H9 (cell line): Measurements from ENCODE around the gene SLC25A42. TPM values are rescaled to one million over a fixed set of nuclear protein-coding genes. Genes with fewer than 3 reads are reported as not detected.

Source experiments
- DNase-seq: peaks from one replicate; pipeline ENCODE4 v3.0.0-alpha.2; 2017
- H2AFZ ChIP-seq: one replicate; pipeline ENCODE4 v1.6.1; 2013; ENCODE audit warnings: mild to moderate bottlenecking, low read length, control low read depth, moderate library complexity
- H2AK5ac ChIP-seq: 2 replicates; pipeline ENCODE4 v1.6.1; 2013; ENCODE audit warnings: low read length, control low read depth, mixed read lengths; ENCODE audit not compliant: insufficient read length
- H2BK120ac ChIP-seq: one replicate; pipeline ENCODE4 v1.6.1; 2013; ENCODE audit warnings: low read depth, mild to moderate bottlenecking, low read length, control low read depth, inconsistent platforms; ENCODE audit not compliant: poor library complexity, severe bottlenecking
- H2BK12ac ChIP-seq: 2 replicates; pipeline ENCODE4 v1.6.1; 2013; ENCODE audit warnings: low read length, control low read depth, mixed read lengths, low read depth; ENCODE audit not compliant: insufficient read length
- H2BK15ac ChIP-seq: 2 replicates; pipeline ENCODE4 v1.6.1; 2013; ENCODE audit warnings: low read depth, low read length, control low read depth
- H2BK20ac ChIP-seq: one replicate; pipeline ENCODE4 v1.6.1; 2013; ENCODE audit warnings: low read depth, mild to moderate bottlenecking, low read length, control low read depth, inconsistent platforms; ENCODE audit not compliant: poor library complexity, severe bottlenecking
- H2BK5ac ChIP-seq: 2 replicates; pipeline ENCODE4 v1.6.1; 2013; ENCODE audit warnings: low read length, control low read depth, mixed read lengths; ENCODE audit not compliant: insufficient read length
- H3K14ac ChIP-seq: 2 replicates; pipeline ENCODE4 v1.6.1; 2013; ENCODE audit warnings: low read length, control low read depth; ENCODE audit not compliant: insufficient read depth
- H3K18ac ChIP-seq: 2 replicates; pipeline ENCODE4 v1.6.1; 2013; ENCODE audit warnings: low read depth, mild to moderate bottlenecking, mixed read lengths, low read length, control low read depth; ENCODE audit not compliant: insufficient read length
- H3K23ac ChIP-seq: 2 replicates; pipeline ENCODE4 v1.6.1; 2013; ENCODE audit warnings: low read length, control low read depth, mixed read lengths, low read depth; ENCODE audit not compliant: insufficient read length
- H3K23me2 ChIP-seq: 2 replicates; pipeline ENCODE4 v1.6.1; 2013; ENCODE audit warnings: low read depth, mild to moderate bottlenecking, mixed read lengths, low read length, control low read depth; ENCODE audit not compliant: insufficient read length, poor library complexity, severe bottlenecking
- H3K27ac ChIP-seq: 2 replicates; pipeline ENCODE4 v1.5.1; 2013; ENCODE audit warnings: low read length, control low read depth, mixed read lengths, low read depth; ENCODE audit not compliant: insufficient read length
- H3K27me3 ChIP-seq: 2 replicates; pipeline ENCODE4 v1.6.1; 2013; ENCODE audit warnings: low read length, control low read depth, inconsistent platforms; ENCODE audit not compliant: insufficient read depth
- H3K4ac ChIP-seq: 2 replicates; pipeline ENCODE4 v1.6.1; 2013; ENCODE audit warnings: low read depth, mild to moderate bottlenecking, control low read depth, inconsistent platforms, low read length, moderate library complexity
- H3K4me1 ChIP-seq: 2 replicates; pipeline ENCODE4 v1.6.1; 2013; ENCODE audit warnings: low read length, control low read depth, inconsistent platforms; ENCODE audit not compliant: insufficient read depth
- H3K4me2 ChIP-seq: 2 replicates; pipeline ENCODE4 v1.6.1; 2013; ENCODE audit warnings: low read length, control low read depth, mixed read lengths; ENCODE audit not compliant: insufficient read length, insufficient read depth
- H3K56ac ChIP-seq: 2 replicates; pipeline ENCODE4 v1.6.1; 2013; ENCODE audit warnings: low read depth, mild to moderate bottlenecking, mixed read lengths, low read length, control low read depth; ENCODE audit not compliant: insufficient read length
- H3K79me1 ChIP-seq: 2 replicates; pipeline ENCODE4 v1.6.1; 2013; ENCODE audit warnings: low read depth, mild to moderate bottlenecking, moderate library complexity, low read length, control low read depth, inconsistent platforms; ENCODE audit not compliant: insufficient read depth, poor library complexity, severe bottlenecking
- H3K79me2 ChIP-seq: 2 replicates; pipeline ENCODE4 v1.6.1; 2013; ENCODE audit warnings: low read length, control low read depth, inconsistent platforms; ENCODE audit not compliant: insufficient read depth
- H3K9ac ChIP-seq: 2 replicates; pipeline ENCODE4 v1.6.1; 2013; ENCODE audit warnings: low read length, control low read depth, mixed read lengths; ENCODE audit not compliant: insufficient read length; ENCODE audit errors: extremely low read depth
- H3K9me3 ChIP-seq: one replicate; pipeline ENCODE4 v1.6.1; 2013; ENCODE audit warnings: low read depth, low read length, inconsistent platforms; ENCODE audit not compliant: control insufficient read depth
- H3T11ph ChIP-seq: one replicate; pipeline ENCODE4 v1.6.1; 2013; ENCODE audit warnings: mild to moderate bottlenecking, low read length, control low read depth, inconsistent platforms
- H4K20me1 ChIP-seq: one replicate; pipeline ENCODE4 v1.6.1; 2013; ENCODE audit not compliant: control insufficient read depth, insufficient read length, insufficient read depth
- H4K5ac ChIP-seq: 2 replicates; pipeline ENCODE4 v1.6.1; 2013; ENCODE audit warnings: low read depth, mild to moderate bottlenecking, mixed read lengths, low read length, control low read depth; ENCODE audit not compliant: insufficient read length
- H4K8ac ChIP-seq: replicated peaks from 2 replicates; pipeline ENCODE4 v1.6.1; 2013; ENCODE audit warnings: low read length, control low read depth, mixed read lengths, low read depth; ENCODE audit not compliant: insufficient read length
- H4K91ac ChIP-seq: 2 replicates; pipeline ENCODE4 v1.6.1; 2013; ENCODE audit warnings: low read depth, mild to moderate bottlenecking, moderate library complexity, mixed read lengths, low read length, control low read depth; ENCODE audit not compliant: insufficient read length
- H3K27ac Mint-ChIP-seq, 3 experiments: 2 replicates in 2 of 3; 3 replicates in 1 of 3; pipeline ENCODE4 v1.8.0; 2020 to 2021; ENCODE audit warnings: mixed read lengths in 3 of 3, mild to moderate bottlenecking in 1 of 3, moderate library complexity in 1 of 3
- H3K27me3 Mint-ChIP-seq: 2 replicates; pipeline ENCODE4 v1.8.0; 2021; ENCODE audit warnings: low read depth, mild to moderate bottlenecking, moderate library complexity, mixed read lengths
- H3K36me3 Mint-ChIP-seq, 3 experiments: 2 replicates in 2 of 3; 3 replicates in 1 of 3; pipeline ENCODE4 v1.8.0; 2020 to 2021; ENCODE audit warnings: low read depth in 3 of 3, mixed read lengths in 3 of 3; ENCODE audit not compliant: insufficient read depth in 1 of 3
- H3K4me1 Mint-ChIP-seq, 2 experiments: 2 replicates each; pipeline ENCODE4 v1.8.0; 2020; ENCODE audit warnings: mixed read lengths in 2 of 2
- H3K4me3 Mint-ChIP-seq, 2 experiments: 2 replicates in 1 of 2; 3 replicates in 1 of 2; pipeline ENCODE4 v1.8.0; 2020 to 2021; ENCODE audit warnings: mild to moderate bottlenecking in 2 of 2, mixed read lengths in 2 of 2, moderate library complexity in 1 of 2
- H3K9me3 Mint-ChIP-seq, 2 experiments: 2 replicates in 1 of 2; 3 replicates in 1 of 2; pipeline ENCODE4 v1.8.0; 2020; ENCODE audit warnings: mild to moderate bottlenecking in 2 of 2, mixed read lengths in 2 of 2, moderate library complexity in 1 of 2
- WGBS: extraction: QIAGEN DNeasy Blood & Tissue Kit; methylation state at CpG from one replicate; pipeline ENCODE4 v1.1.7; 2013; ENCODE audit warnings: missing lambda C conversion rate, low lambda C conversion rate, mixed read lengths; ENCODE audit not compliant: insufficient read length; ENCODE audit errors: extremely low coverage; 5-methylcytosine and 5-hydroxymethylcytosine counted together
- total RNA-seq: library from RNA; stranded (reverse); gene quantifications from 2 replicates; pipeline ENCODE4 v1.2.1, GENCODE V29; 2021
- TF ChIP-seq, protein P1 (sequence below): fragments of 200-600 bp; sonication (generic); conservative IDR thresholded peaks from 3 replicates; pipeline ENCODE4 v1.8.0; 2021; ENCODE audit warnings: antibody characterized with exemption, mild to moderate bottlenecking

The SLC25A42 gene
- total RNA-seq, 1 experiment from 2014 or later = 3.6 TPM

DNA sequence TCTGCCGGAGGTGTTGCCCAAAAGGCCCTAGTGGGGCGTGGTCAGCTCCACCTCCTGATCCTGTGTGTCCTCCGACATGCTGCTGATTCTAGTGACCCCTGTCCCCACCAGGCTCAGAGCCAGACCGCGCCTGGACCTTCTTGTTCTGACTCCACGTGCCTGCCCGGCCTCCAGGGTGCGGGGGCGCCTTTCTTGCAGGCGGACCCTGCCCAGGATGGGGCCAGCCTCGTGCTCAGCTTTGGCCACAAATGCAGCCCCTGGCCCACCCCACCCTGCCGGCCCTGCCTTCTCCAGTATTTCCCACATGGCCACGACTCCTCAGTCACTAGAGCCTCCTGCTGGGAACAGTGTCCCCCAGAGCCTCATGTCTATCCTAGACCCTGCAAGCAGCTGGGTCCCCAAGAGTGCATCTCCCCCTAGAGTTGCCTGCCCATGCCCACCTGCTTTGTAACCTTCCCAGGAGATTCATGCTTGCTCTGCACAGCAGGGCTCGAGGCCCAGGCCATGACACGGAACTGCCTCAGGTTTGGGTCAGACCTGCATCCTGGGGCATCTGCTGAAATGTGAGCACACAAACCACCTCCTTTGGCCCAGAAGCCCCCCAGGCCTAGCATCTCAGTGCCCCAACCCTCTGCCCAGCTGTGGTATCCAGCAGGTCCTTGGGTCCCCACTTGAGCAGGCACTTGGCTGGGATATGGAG, 47.5 kb downstream of the SLC25A42 start:
- no peak for DNase-seq
- H3K4me3 Mint-ChIP-seq = no peak overlapping the region; a peak in 1 of 5 replicates

More for the DNA sequence above, 47.5 kb downstream of the SLC25A42 start:
- H3T11ph ChIP-seq = no peak overlapping the region
- H3K23ac ChIP-seq = no peak overlapping the region
- no peak overlapping the region for H3K56ac ChIP-seq
- Mint-ChIP-seq H3K4me1 (peaks cover 17 to 30% of the 10 kb centered on the region in 2 experiments), H3K27me3 (peaks cover 46% of the 10 kb centered on the region), H3K9me3 (no peaks in the 10 kb centered on the region), H3K27ac (no peak overlapping the region), H3K36me3 (peaks cover 0 to 7% (median 5%) of the 10 kb centered on the region in 3 experiments; a peak in 4 of 7 replicates)
- H4K5ac ChIP-seq = no peak overlapping the region
- no peak overlapping the region for H3K14ac ChIP-seq
- H2AK5ac ChIP-seq = no peak overlapping the region
- H3K4me2 ChIP-seq = no peak overlapping the region
- no peak overlapping the region for H2BK15ac ChIP-seq
- no peak overlapping the region for H2BK120ac ChIP-seq
- H2BK5ac ChIP-seq = no peak overlapping the region
- H2AFZ ChIP-seq = no peak overlapping the region
- TF ChIP-seq, protein P1, sequence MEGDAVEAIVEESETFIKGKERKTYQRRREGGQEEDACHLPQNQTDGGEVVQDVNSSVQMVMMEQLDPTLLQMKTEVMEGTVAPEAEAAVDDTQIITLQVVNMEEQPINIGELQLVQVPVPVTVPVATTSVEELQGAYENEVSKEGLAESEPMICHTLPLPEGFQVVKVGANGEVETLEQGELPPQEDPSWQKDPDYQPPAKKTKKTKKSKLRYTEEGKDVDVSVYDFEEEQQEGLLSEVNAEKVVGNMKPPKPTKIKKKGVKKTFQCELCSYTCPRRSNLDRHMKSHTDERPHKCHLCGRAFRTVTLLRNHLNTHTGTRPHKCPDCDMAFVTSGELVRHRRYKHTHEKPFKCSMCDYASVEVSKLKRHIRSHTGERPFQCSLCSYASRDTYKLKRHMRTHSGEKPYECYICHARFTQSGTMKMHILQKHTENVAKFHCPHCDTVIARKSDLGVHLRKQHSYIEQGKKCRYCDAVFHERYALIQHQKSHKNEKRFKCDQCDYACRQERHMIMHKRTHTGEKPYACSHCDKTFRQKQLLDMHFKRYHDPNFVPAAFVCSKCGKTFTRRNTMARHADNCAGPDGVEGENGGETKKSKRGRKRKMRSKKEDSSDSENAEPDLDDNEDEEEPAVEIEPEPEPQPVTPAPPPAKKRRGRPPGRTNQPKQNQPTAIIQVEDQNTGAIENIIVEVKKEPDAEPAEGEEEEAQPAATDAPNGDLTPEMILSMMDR = no peak
- H3K23me2 ChIP-seq = peaks cover under 1% of the 10 kb centered on the region
- no peak overlapping the region for H4K8ac ChIP-seq
- no peak overlapping the region for H2BK20ac ChIP-seq
- no peak overlapping the region for H2BK12ac ChIP-seq
- no peak overlapping the region for H4K91ac ChIP-seq
- no peak overlapping the region for H3K9ac ChIP-seq
- H4K20me1 ChIP-seq = no peaks in the 10 kb centered on the region
- no peaks in the 10 kb centered on the region for H3K79me2 ChIP-seq
- no peaks in the 10 kb centered on the region for H3K79me1 ChIP-seq
- H3K27ac ChIP-seq = no peak overlapping the region
- H3K4me1 ChIP-seq = no peaks in the 10 kb centered on the region
- no peak overlapping the region for H3K4ac ChIP-seq
- no peak overlapping the region for H3K18ac ChIP-seq
- H3K27me3 ChIP-seq = no peaks in the 10 kb centered on the region
- H3K9me3 ChIP-seq = no peaks in the 10 kb centered on the region
- no CpG with 5 or more reads among the region's 15 CpGs for WGBS
